IMR-90 (cell line): ENCODE measurements around the gene GNB5. TPM values are rescaled to one million over a fixed set of nuclear protein-coding genes. Genes with fewer than 3 reads are reported as not detected.
A peak's percentile ranks its signal among the peaks of the same experiment; 100 is the strongest.

ENCODE experiments used
- ATAC-seq: fragments of 200-7000 bp; cut with Tn5 transposase; 2 replicates; pipeline ENCODE4 v1.9.1; 2020; ENCODE audit warnings: low read depth, mild to moderate bottlenecking, moderate library complexity
- BruUV-seq: library from RNA; stranded (reverse); fragments of 400-500 nt; replicated peaks from 2 replicates; lab custom pipeline; 2021; lab: Mats Ljungman, UMichigan
- CTCF ChIA-PET: fragments of 300-600 bp; formaldehyde crosslinking; extraction: SDS; loops from one replicate; lab custom pipeline; 2021; ENCODE audit warnings: antibody characterized with exemption; lab: Yijun Ruan, JAX
- POLR2A ChIA-PET: fragments of 300-600 bp; sonication (Branson Sonifier 250); formaldehyde crosslinking; loops from one replicate; lab custom pipeline; 2022; ENCODE audit warnings: antibody characterized with exemption; ENCODE audit not compliant: unreplicated experiment; lab: Charles Lee
- DNase-seq: peaks from one replicate; pipeline ENCODE4 v3.0.0; 2013
- H2AFZ ChIP-seq: replicated peaks from 2 replicates; pipeline ENCODE3; 2013; ENCODE audit warnings: low read length, mild to moderate bottlenecking; ENCODE audit not compliant: poor library complexity
- H2AK5ac ChIP-seq: 2 replicates; pipeline ENCODE4 v1.6.1; 2013; ENCODE audit warnings: low read depth, low read length, inconsistent platforms
- H2AK9ac ChIP-seq: replicated peaks from 2 replicates; pipeline ENCODE3; 2013; ENCODE audit warnings: mild to moderate bottlenecking, low read depth, low read length, moderate library complexity; ENCODE audit not compliant: poor library complexity
- H2BK120ac ChIP-seq: 2 replicates; pipeline ENCODE4 v1.6.1; 2013; ENCODE audit warnings: low read depth, low read length, inconsistent platforms
- H2BK15ac ChIP-seq: 3 replicates; pipeline ENCODE4 v1.6.1; 2013; ENCODE audit warnings: low read depth, low read length, inconsistent platforms
- H2BK20ac ChIP-seq: 2 replicates; pipeline ENCODE4 v1.6.1; 2013; ENCODE audit warnings: low read depth, mild to moderate bottlenecking, inconsistent platforms, low read length, moderate library complexity
- H2BK5ac ChIP-seq: 2 replicates; pipeline ENCODE4 v1.6.1; 2013; ENCODE audit warnings: mild to moderate bottlenecking, low read depth, low read length, inconsistent platforms; ENCODE audit not compliant: poor library complexity, severe bottlenecking
- H3K14ac ChIP-seq: replicated peaks from 2 replicates; pipeline ENCODE4 v1.6.1; 2013; ENCODE audit warnings: low read depth, low read length, inconsistent platforms
- H3K18ac ChIP-seq: 2 replicates; pipeline ENCODE4 v1.6.1; 2013; ENCODE audit warnings: low read depth, low read length, control low read depth
- H3K23ac ChIP-seq: 2 replicates; pipeline ENCODE4 v1.6.1; 2013; ENCODE audit warnings: low read depth, low read length, inconsistent platforms
- H3K27ac ChIP-seq: 2 replicates; pipeline ENCODE4 v1.5.1; 2013; ENCODE audit warnings: mild to moderate bottlenecking, control low read depth, low read length; ENCODE audit not compliant: insufficient read depth
- H3K27me3 ChIP-seq: 2 replicates; pipeline ENCODE4 v1.6.1; 2013; ENCODE audit warnings: low read length; ENCODE audit not compliant: control insufficient read depth, insufficient read depth
- H3K36me3 ChIP-seq: 2 replicates; pipeline ENCODE4 v1.6.1; 2013; ENCODE audit warnings: low read length, mixed read lengths; ENCODE audit not compliant: control insufficient read depth, insufficient read depth
- H3K4ac ChIP-seq: 2 replicates; pipeline ENCODE4 v1.6.1; 2013; ENCODE audit warnings: low read depth, low read length, inconsistent platforms
- H3K4me1 ChIP-seq: 2 replicates; pipeline ENCODE4 v1.6.1; 2013; ENCODE audit warnings: low read length, mixed read lengths; ENCODE audit not compliant: control insufficient read depth, insufficient read depth
- H3K4me2 ChIP-seq: 2 replicates; pipeline ENCODE4 v1.6.1; 2013; ENCODE audit warnings: low read depth, mild to moderate bottlenecking, control low read depth, low read length, moderate library complexity
- H3K4me3 ChIP-seq: 2 replicates; pipeline ENCODE4 v1.5.1; 2013; ENCODE audit warnings: low read depth, mild to moderate bottlenecking, control low read depth, low read length, moderate library complexity; ENCODE audit not compliant: insufficient read depth
- H3K56ac ChIP-seq: 2 replicates; pipeline ENCODE4 v1.6.1; 2013; ENCODE audit warnings: low read length, inconsistent platforms; ENCODE audit not compliant: insufficient read depth; ENCODE audit errors: extremely low read depth
- H3K79me1 ChIP-seq, 2 experiments: 2 replicates each; pipeline ENCODE4 v1.6.1; 2013; ENCODE audit warnings: low read length in 2 of 2, inconsistent platforms in 1 of 2, low read depth in 1 of 2
- H3K9ac ChIP-seq: 2 replicates; pipeline ENCODE4 v1.6.1; 2013; ENCODE audit warnings: low read depth, low read length, control low read depth
- H3K9me1 ChIP-seq: 2 replicates; pipeline ENCODE4 v1.6.1; 2013; ENCODE audit warnings: low read length, inconsistent platforms; ENCODE audit not compliant: insufficient read depth
- H3K9me3 ChIP-seq: 2 replicates; pipeline ENCODE4 v1.6.1; 2013; ENCODE audit warnings: low read length; ENCODE audit not compliant: control insufficient read depth, insufficient read depth
- H4K20me1 ChIP-seq: 2 replicates; pipeline ENCODE4 v1.6.1; 2013; ENCODE audit warnings: low read length, inconsistent platforms; ENCODE audit not compliant: insufficient read depth
- H4K5ac ChIP-seq: 2 replicates; pipeline ENCODE4 v1.6.1; 2013; ENCODE audit warnings: mild to moderate bottlenecking, low read depth, low read length, control low read depth
- H4K8ac ChIP-seq, 2 experiments: 2 replicates each; pipeline ENCODE4 v1.6.1; 2013; ENCODE audit warnings: low read depth in 2 of 2, low read length in 2 of 2, control low read depth in 1 of 2, inconsistent platforms in 1 of 2
- H4K91ac ChIP-seq: 2 replicates; pipeline ENCODE4 v1.6.1; 2013; ENCODE audit warnings: low read depth, low read length, inconsistent platforms; ENCODE audit not compliant: insufficient read depth
- BHLHE40 ChIP-seq: fragments of 150-350 bp; IDR thresholded peaks from 2 replicates; pipeline ENCODE4 v1.6.1; 2016; ENCODE audit warnings: mild to moderate bottlenecking, low read depth, low read length
- CEBPB ChIP-seq: IDR thresholded peaks from 2 replicates; pipeline ENCODE4 v1.6.1; 2012; ENCODE audit warnings: low read depth, low read length, improper control_type of control experiment
- CTCF ChIP-seq: conservative IDR thresholded peaks from 2 replicates; pipeline ENCODE4 v1.5.1; 2012; ENCODE audit warnings: mild to moderate bottlenecking, low read depth, low read length, improper control_type of control experiment
- ELK1 ChIP-seq: fragments of 150-350 bp; IDR thresholded peaks from 2 replicates; pipeline ENCODE4 v1.6.1; 2016; ENCODE audit warnings: low read depth, mild to moderate bottlenecking, low read length, moderate library complexity, borderline replicate concordance
- FOS ChIP-seq: fragments of 150-350 bp; IDR thresholded peaks from 2 replicates; pipeline ENCODE4 v1.6.1; 2016; ENCODE audit warnings: low read depth, low read length
- MAZ ChIP-seq: IDR thresholded peaks from 2 replicates; pipeline ENCODE4 v1.6.1; 2012; ENCODE audit warnings: low read depth, mild to moderate bottlenecking, low read length, improper control_type of control experiment, moderate library complexity, borderline replicate concordance
- MXI1 ChIP-seq: IDR thresholded peaks from 2 replicates; pipeline ENCODE4 v1.6.1; 2012; ENCODE audit warnings: low read depth, mild to moderate bottlenecking, low read length, moderate library complexity, borderline replicate concordance
- NFE2L2 ChIP-seq: fragments of 150-350 bp; IDR thresholded peaks from 2 replicates; pipeline ENCODE4 v1.6.1; 2016; ENCODE audit warnings: low read depth, mild to moderate bottlenecking, low read length
- POLR2A ChIP-seq: IDR thresholded peaks from 2 replicates; pipeline ENCODE4 v1.6.1; 2012; ENCODE audit warnings: mild to moderate bottlenecking, low read depth, low read length
- RAD21 ChIP-seq: IDR thresholded peaks from 2 replicates; pipeline ENCODE4 v1.6.1; 2012; ENCODE audit warnings: low read length, improper control_type of control experiment
- RCOR1 ChIP-seq: IDR thresholded peaks from 2 replicates; pipeline ENCODE4 v1.6.1; 2012; ENCODE audit warnings: mild to moderate bottlenecking, low read length, improper control_type of control experiment; ENCODE audit not compliant: insufficient replicate concordance
- WGBS, 2 experiments: methylation state at CpG; one replicate each; pipeline versions ENCODE4 v1.1.5 to v1.1.7; 2013; ENCODE audit warnings: missing lambda C conversion rate in 2 of 2; ENCODE audit not compliant: insufficient read length in 1 of 2; ENCODE audit errors: extremely low coverage in 2 of 2; 5-methylcytosine and 5-hydroxymethylcytosine counted together
- dilution Hi-C: fragments of 300-500 bp; cut with HindIII; formaldehyde crosslinking; loops from one replicate; pipeline ENCODE4 v1.14.3; 2018; ENCODE audit warnings: low sequenced_read_pairs; ENCODE audit not compliant: unreplicated experiment
- in situ Hi-C: fragments of 300-500 bp; cut with MboI; formaldehyde crosslinking; loops from 3 replicates; pipeline ENCODE4 v1.14.3; 2019; ENCODE audit warnings: low sequenced_read_pairs, inconsistent platforms, mixed read lengths
- intact Hi-C: fragments of 100-400 bp; cut with micrococcal nuclease; formaldehyde crosslinking; loops from 2 replicates; pipeline ENCODE4 v1.10.0; 2022
- polyA plus RNA-seq, 3 experiments: library from polyadenylated mRNA; depleted of rRNA; stranded (reverse); fragments of >200 nt; gene quantifications; 2 replicates each; pipeline ENCODE4 v1.2.3, GENCODE V29; 2012; ENCODE audit warnings: low replicate concordance in 1 of 3
- total RNA-seq: library from RNA; depleted of rRNA; stranded (reverse); fragments of >200 nt; gene quantifications from 2 replicates; pipeline ENCODE4 v1.2.3, GENCODE V29; 2012
- TF ChIP-seq, protein P1 (sequence below): fragments of 150-350 bp; IDR thresholded peaks from 2 replicates; pipeline ENCODE4 v1.6.1; 2017; ENCODE audit warnings: mild to moderate bottlenecking, antibody characterized with exemption, low read length, low read depth

GNB5 gene
- total and polyA plus RNA-seq, 2 of the 4 experiments (the other 2 are of a cell fraction) = 27.7 to 33.2 TPM

- ATAC-seq = peak; percentile 48
- dilution Hi-C loops = no loop called here
- Histone ChIP-seq H2BK5ac (peak overlapping the region; percentile 53), H2AK9ac (no peak overlapping the region), H3K14ac (no peak overlapping the region), H3K27me3 (peaks cover 5% of the 10 kb centered on the region; the same call in 1 of the 2 replicates), H3K23ac (no peak overlapping the region), H2AFZ (peak overlapping the region; percentile 45), H3K79me1 (no peaks in the 10 kb centered on the region), H2AK5ac (no peak overlapping the region), H3K9ac (no peak overlapping the region), H3K36me3 (no peaks in the 10 kb centered on the region), H2BK120ac (no peak overlapping the region), H3K4me3 (no peak overlapping the region), H2BK15ac (no peak overlapping the region; the same call in 2 of the 3 replicates), H4K20me1 (no peaks in the 10 kb centered on the region), H4K5ac (no peak overlapping the region), H3K4me1 (peaks cover 5% of the 10 kb centered on the region), H3K9me1 (peaks cover 3% of the 10 kb centered on the region), H3K18ac (no peak overlapping the region), H3K4ac (peak overlapping the region; percentile 9; the same call in 1 of the 2 replicates), H2BK20ac (no peak overlapping the region), H4K91ac (no peak overlapping the region), H3K56ac (no peak overlapping the region), H3K27ac (no peak overlapping the region), H4K8ac (no peak overlapping the region), H3K4me2 (no peak overlapping the region; the same call in 1 of the 2 replicates), H3K9me3 (no peaks in the 10 kb centered on the region)
- TF ChIP-seq MAZ = no peak
- no peak for TF ChIP-seq RAD21
- TF ChIP-seq BHLHE40 = no peak
- no peak for TF ChIP-seq CTCF
- no peak for TF ChIP-seq MXI1
- TF ChIP-seq, protein P1, sequence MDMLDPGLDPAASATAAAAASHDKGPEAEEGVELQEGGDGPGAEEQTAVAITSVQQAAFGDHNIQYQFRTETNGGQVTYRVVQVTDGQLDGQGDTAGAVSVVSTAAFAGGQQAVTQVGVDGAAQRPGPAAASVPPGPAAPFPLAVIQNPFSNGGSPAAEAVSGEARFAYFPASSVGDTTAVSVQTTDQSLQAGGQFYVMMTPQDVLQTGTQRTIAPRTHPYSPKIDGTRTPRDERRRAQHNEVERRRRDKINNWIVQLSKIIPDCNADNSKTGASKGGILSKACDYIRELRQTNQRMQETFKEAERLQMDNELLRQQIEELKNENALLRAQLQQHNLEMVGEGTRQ = no peak
- no peak for TF ChIP-seq FOS
- no peak for TF ChIP-seq ELK1
- TF ChIP-seq NFE2L2 = no peak
- TF ChIP-seq RCOR1 = no peak
- no peak for TF ChIP-seq CEBPB
- no peak for TF ChIP-seq POLR2A
- ChIA-PET POLR2A (interaction anchor here (0.9 kb wide), 1 partner anchor 54 kb away, joined by 3 read pairs; no protein-coding TSS in a partner anchor), CTCF (no interaction called here)
- BruUV-seq = no TSS peak
- in situ Hi-C loops = no loop called here
- 35% methylated on average over 2 of the region's 4 CpGs; no CpG with 5 or more reads in 1 of the 2 experiments for WGBS, 2 experiments
- DNase-seq = peak; percentile 12
- intact Hi-C loops = no loop called here
Observed at GRCh38 chr15:52233405-52233804, 42.2 kb upstream of the GNB5 start.
